PC-3 (cell line): ENCODE results near the gene GYPC. TPM values are rescaled to one million over a fixed set of nuclear protein-coding genes. Genes with fewer than 3 reads are reported as not detected.

ENCODE experiments used
- ATAC-seq: fragments of 200-7000 bp; cut with Tn5 transposase; 2 replicates; pipeline ENCODE4 v1.9.1; 2020; ENCODE audit warnings: mild to moderate bottlenecking, moderate library complexity
- BruUV-seq: library from RNA; stranded (reverse); fragments of 400-500 nt; replicated peaks from 2 replicates; lab custom pipeline; 2021; lab: Mats Ljungman, UMichigan
- CTCF ChIA-PET: fragments of 300-600 bp; sonication (Branson Sonifier 250); formaldehyde crosslinking; loops from one replicate; lab custom pipeline; 2022; ENCODE audit warnings: antibody characterized with exemption; lab: Charles Lee
- POLR2A ChIA-PET: fragments of 300-600 bp; sonication (Branson Sonifier 250); formaldehyde crosslinking; loops from one replicate; lab custom pipeline; 2022; ENCODE audit warnings: antibody characterized with exemption; ENCODE audit not compliant: unreplicated experiment; lab: Charles Lee
- DNase-seq: peaks from one replicate; pipeline ENCODE4 v3.0.0-alpha.2; 2015
- H2AFZ ChIP-seq: fragments of 300-600 bp; sonication (generic); 2 replicates; pipeline ENCODE4 v1.6.0; 2016; ENCODE audit warnings: antibody characterized with exemption, low read length
- H3F3A ChIP-seq: fragments of 300-600 bp; sonication (generic); one replicate; pipeline ENCODE4 v1.6.0; 2017; ENCODE audit warnings: antibody characterized with exemption, low read length, control low read depth, mild to moderate bottlenecking; ENCODE audit not compliant: unreplicated experiment
- H3K27ac ChIP-seq: fragments of 300-600 bp; sonication (generic); 2 replicates; pipeline ENCODE4 v1.5.1; 2016; ENCODE audit warnings: mild to moderate bottlenecking, low read length
- H3K27me3 ChIP-seq: fragments of 300-600 bp; sonication (generic); 2 replicates; pipeline ENCODE4 v1.6.1; 2016; ENCODE audit warnings: low read length, mixed read lengths
- H3K36me3 ChIP-seq: fragments of 300-600 bp; sonication (generic); 2 replicates; pipeline ENCODE4 v1.6.1; 2016; ENCODE audit warnings: low read depth, mixed run types, low read length, mixed read lengths
- H3K4me1 ChIP-seq: fragments of 300-600 bp; sonication (generic); 2 replicates; pipeline ENCODE4 v1.5.1; 2016; ENCODE audit warnings: low read length; ENCODE audit not compliant: insufficient read depth
- H3K4me2 ChIP-seq: fragments of 300-600 bp; sonication (generic); 2 replicates; pipeline ENCODE4 v1.6.0; 2016; ENCODE audit warnings: low read length
- H3K4me3 ChIP-seq: fragments of 300-600 bp; sonication (generic); 2 replicates; pipeline ENCODE4 v1.5.1; 2016; ENCODE audit warnings: mild to moderate bottlenecking, low read length, mixed read lengths
- H3K79me2 ChIP-seq: fragments of 300-600 bp; sonication (generic); 2 replicates; pipeline ENCODE4 v1.6.1; 2017; ENCODE audit warnings: low read length, mixed read lengths
- H3K9ac ChIP-seq: fragments of 300-600 bp; sonication (generic); 2 replicates; pipeline ENCODE4 v1.6.0; 2016; ENCODE audit warnings: mild to moderate bottlenecking, low read length
- H3K9me2 ChIP-seq: fragments of 300-600 bp; sonication (generic); replicated peaks from 2 replicates; pipeline ENCODE4 v1.6.1; 2016; ENCODE audit warnings: mixed run types, low read length, mixed read lengths
- H3K9me3 ChIP-seq: fragments of 300-600 bp; sonication (generic); 2 replicates; pipeline ENCODE4 v1.6.1; 2016; ENCODE audit warnings: low read length, mixed read lengths
- H4K20me1 ChIP-seq: fragments of 300-600 bp; sonication (generic); 2 replicates; pipeline ENCODE4 v1.6.1; 2016; ENCODE audit warnings: low read length, mixed read lengths
- EZH2 ChIP-seq: fragments of 300-600 bp; sonication (generic); IDR thresholded peaks from one replicate; pipeline ENCODE4 v1.6.1; 2017; ENCODE audit warnings: antibody characterized with exemption, mild to moderate bottlenecking, low read length; ENCODE audit not compliant: unreplicated experiment
- EZH2phosphoT487 ChIP-seq: fragments of 300-600 bp; sonication (generic); IDR thresholded peaks from 2 replicates; pipeline ENCODE4 v1.6.1; 2018; ENCODE audit warnings: mild to moderate bottlenecking, antibody characterized with exemption, low read length, borderline replicate concordance
- intact Hi-C: fragments of 100-400 bp; cut with micrococcal nuclease; formaldehyde crosslinking; loops from 2 replicates; pipeline ENCODE4 v1.9.0; 2023
- total RNA-seq: library from RNA; depleted of rRNA; stranded (reverse); fragments of >200 nt; gene quantifications from 2 replicates; pipeline ENCODE4 v1.2.3, GENCODE V29; 2014
- TF ChIP-seq, protein P1 (sequence below): fragments of 300-600 bp; sonication (generic); conservative IDR thresholded peaks from 2 replicates; pipeline ENCODE4 v1.5.1; 2017; ENCODE audit warnings: antibody characterized with exemption, low read depth, mild to moderate bottlenecking, low read length

GYPC gene
- total RNA-seq, 1 experiment from 2014 or later, result not detected

DNA sequence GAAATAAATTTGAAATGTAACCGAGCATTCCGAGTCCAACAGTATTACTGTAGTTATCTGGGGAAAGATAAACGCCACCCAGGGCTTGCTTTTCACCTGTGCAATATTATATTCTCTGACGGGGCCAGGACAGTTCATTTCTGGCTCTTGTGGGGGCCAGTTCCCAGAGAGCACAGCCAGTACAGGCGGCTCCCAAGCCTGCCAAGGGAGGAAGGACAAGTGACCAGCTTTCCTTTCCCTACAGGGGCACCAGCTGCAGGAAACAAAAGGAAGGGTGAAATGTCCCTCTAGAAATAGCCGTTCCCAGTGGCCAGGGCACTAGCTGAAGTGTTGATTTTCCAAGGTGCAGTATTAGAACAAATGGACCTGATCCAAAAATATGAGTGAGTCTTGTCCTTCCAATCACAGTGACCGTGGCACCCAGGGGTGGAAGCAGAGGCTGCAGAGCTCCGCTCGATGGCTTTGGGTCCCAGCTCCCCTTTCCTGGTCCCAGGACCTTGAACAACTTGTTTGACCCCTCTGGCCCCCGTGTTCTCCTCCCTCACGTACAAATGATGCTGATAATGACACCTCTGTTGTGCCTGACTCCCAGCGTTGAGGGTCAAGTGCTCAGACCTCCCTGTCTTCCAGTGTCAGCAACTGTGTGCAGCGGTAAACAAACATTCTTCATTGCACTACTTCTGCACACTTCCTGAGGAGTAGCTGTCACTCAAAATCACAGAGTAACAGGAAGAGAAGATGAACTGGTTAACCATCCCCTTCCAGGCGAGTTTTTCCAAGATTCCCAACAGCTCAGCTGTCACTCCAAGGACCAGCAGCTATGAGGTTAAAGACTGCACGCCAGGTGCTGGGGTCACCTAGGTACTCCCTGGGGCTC lies 40.9 kb downstream of the GYPC start:
- Histone ChIP-seq H3K4me2 (no peak overlapping the region), H3K27me3 (no peaks in the 10 kb centered on the region), H3K4me1 (no peaks in the 10 kb centered on the region), H3K9me3 (no peaks in the 10 kb centered on the region), H3F3A (no peaks in the 10 kb centered on the region), H3K9me2 (no peaks in the 10 kb centered on the region), H2AFZ (no peak overlapping the region), H3K36me3 (no peaks in the 10 kb centered on the region), H3K9ac (no peak overlapping the region), H3K4me3 (no peak overlapping the region), H4K20me1 (no peaks in the 10 kb centered on the region), H3K27ac (no peak overlapping the region), H3K79me2 (no peaks in the 10 kb centered on the region)
- intact Hi-C loops, result no loop called here
- POLR2A ChIA-PET, result no interaction called here
- ATAC-seq (no peak), DNase-seq (no peak)
- TF ChIP-seq EZH2 (no peak), EZH2phosphoT487 (no peak)
- TF ChIP-seq, protein P1, sequence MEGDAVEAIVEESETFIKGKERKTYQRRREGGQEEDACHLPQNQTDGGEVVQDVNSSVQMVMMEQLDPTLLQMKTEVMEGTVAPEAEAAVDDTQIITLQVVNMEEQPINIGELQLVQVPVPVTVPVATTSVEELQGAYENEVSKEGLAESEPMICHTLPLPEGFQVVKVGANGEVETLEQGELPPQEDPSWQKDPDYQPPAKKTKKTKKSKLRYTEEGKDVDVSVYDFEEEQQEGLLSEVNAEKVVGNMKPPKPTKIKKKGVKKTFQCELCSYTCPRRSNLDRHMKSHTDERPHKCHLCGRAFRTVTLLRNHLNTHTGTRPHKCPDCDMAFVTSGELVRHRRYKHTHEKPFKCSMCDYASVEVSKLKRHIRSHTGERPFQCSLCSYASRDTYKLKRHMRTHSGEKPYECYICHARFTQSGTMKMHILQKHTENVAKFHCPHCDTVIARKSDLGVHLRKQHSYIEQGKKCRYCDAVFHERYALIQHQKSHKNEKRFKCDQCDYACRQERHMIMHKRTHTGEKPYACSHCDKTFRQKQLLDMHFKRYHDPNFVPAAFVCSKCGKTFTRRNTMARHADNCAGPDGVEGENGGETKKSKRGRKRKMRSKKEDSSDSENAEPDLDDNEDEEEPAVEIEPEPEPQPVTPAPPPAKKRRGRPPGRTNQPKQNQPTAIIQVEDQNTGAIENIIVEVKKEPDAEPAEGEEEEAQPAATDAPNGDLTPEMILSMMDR, result no peak
- no TSS peak for BruUV-seq
- CTCF ChIA-PET, result no interaction called here

DNA sequence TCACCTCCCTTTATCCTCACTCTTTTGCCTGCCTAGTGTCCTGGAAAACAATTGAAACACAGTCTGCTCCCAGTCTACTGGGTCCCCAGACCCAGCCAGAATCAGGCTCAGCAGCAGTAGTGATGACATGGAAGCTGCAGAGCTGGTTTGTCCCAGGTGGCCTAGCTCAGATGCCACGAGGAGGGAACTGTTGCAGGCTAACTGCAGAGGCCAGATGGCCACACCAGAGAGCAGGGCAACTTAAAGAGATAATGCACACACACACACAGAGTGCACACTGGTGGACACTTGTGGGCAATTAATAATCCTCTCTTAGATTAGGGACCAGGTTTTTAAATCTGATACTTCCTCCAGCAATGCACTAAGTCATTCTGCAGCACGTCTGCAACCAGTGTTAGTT lies 42.4 kb downstream of the GYPC start:
- Histone ChIP-seq H3K9ac (no peak overlapping the region), H3K4me3 (no peak overlapping the region), H3K27ac (no peak overlapping the region), H3F3A (no peaks in the 10 kb centered on the region), H3K79me2 (no peaks in the 10 kb centered on the region), H3K4me1 (no peaks in the 10 kb centered on the region), H3K4me2 (no peak overlapping the region), H3K9me3 (no peaks in the 10 kb centered on the region), H3K27me3 (no peaks in the 10 kb centered on the region), H4K20me1 (no peaks in the 10 kb centered on the region), H3K36me3 (no peaks in the 10 kb centered on the region), H2AFZ (no peak overlapping the region), H3K9me2 (no peaks in the 10 kb centered on the region)
- no peak for ATAC-seq
- no peak for DNase-seq
- POLR2A ChIA-PET, result no interaction called here
- TF ChIP-seq EZH2 (no peak), EZH2phosphoT487 (no peak)
- TF ChIP-seq, protein P1, result no peak
- no TSS peak for BruUV-seq
- intact Hi-C loops, result no loop called here
- CTCF ChIA-PET, result no interaction called here

- no peaks in the 10 kb centered on the region for H3F3A ChIP-seq
- CTCF ChIA-PET, result no interaction called here
- no peak overlapping the region for H3K4me2 ChIP-seq
- no peak overlapping the region for H3K4me3 ChIP-seq
- no peaks in the 10 kb centered on the region for H3K27me3 ChIP-seq
- intact Hi-C loops, result no loop called here
- no peaks in the 10 kb centered on the region for H4K20me1 ChIP-seq
- POLR2A ChIA-PET, result no interaction called here
- no peaks in the 10 kb centered on the region for H3K36me3 ChIP-seq
- no peaks in the 10 kb centered on the region for H3K79me2 ChIP-seq
- TF ChIP-seq EZH2 (no peak), EZH2phosphoT487 (no peak)
- TF ChIP-seq, protein P1, result no peak
- no peak overlapping the region for H3K27ac ChIP-seq
- BruUV-seq, result no TSS peak
- H3K9me3 ChIP-seq, result no peaks in the 10 kb centered on the region
- no peaks in the 10 kb centered on the region for H3K9me2 ChIP-seq
- ATAC-seq (no peak), DNase-seq (no peak)
- H3K4me1 ChIP-seq, result no peaks in the 10 kb centered on the region
- H2AFZ ChIP-seq, result no peak overlapping the region
- no peak overlapping the region for H3K9ac ChIP-seq
Measured at GRCh38 chr2:126699018-126699417, 43.1 kb downstream of the GYPC start.
